Measurements from ENCODE around the gene DRG2. TPM values are rescaled to one million over a fixed set of nuclear protein-coding genes. Genes with fewer than 3 reads are reported as not detected.

Gene DRG2
- total and polyA plus RNA-seq, 7 donors: 23.7 to 33.5 (median 29.7) TPM

GRCh38 chr17:18148586-18148985 is 60.8 kb downstream of the DRG2 start:
- H3K4me1 ChIP-seq: no peaks in the 10 kb centered on the region
- H3K9me3 ChIP-seq: no peaks in the 10 kb centered on the region
- no peak for TF ChIP-seq CTCF (IDR thresholded peaks at IDR 0.05)
- no peaks in the 10 kb centered on the region for H3K27me3 ChIP-seq (ENCODE audit: insufficient read depth in 3 of 3, low read length in 2 of 3)
- intact Hi-C loops (cut with DNase I): loop anchor here in 1 of 2 donors (10.0 kb wide), 1 partner anchor 66 kb away; no protein-coding TSS in a partner anchor
- no peaks in the 10 kb centered on the region for H3K36me3 ChIP-seq (ENCODE audit: insufficient read depth in 1 of 2, low read depth in 1 of 2)
- H3K4me3 ChIP-seq: no peak overlapping the region
- 81 to 84% (median 84%) methylated on average over 7 of the region's 7 CpGs for WGBS, 3 donors
- no peak for DNase-seq
- H3K27ac ChIP-seq: no peak overlapping the region
- no peak for ATAC-seq

GRCh38 chr17:18151290-18151689 is 63.5 kb downstream of the DRG2 start:
- no peaks in the 10 kb centered on the region for H3K27me3 ChIP-seq (ENCODE audit: insufficient read depth in 3 of 3, low read length in 2 of 3)
- intact Hi-C loops (cut with DNase I): no loop called here
- TF ChIP-seq CTCF (IDR thresholded peaks at IDR 0.05): no peak
- no peak overlapping the region for H3K27ac ChIP-seq
- ATAC-seq (no peak), DNase-seq (no peak)
- 83 to 88% (median 87%) methylated on average over 8 to 9 of the region's 9 CpGs for WGBS, 3 donors
- H3K36me3 ChIP-seq (ENCODE audit: insufficient read depth in 1 of 2, low read depth in 1 of 2): no peaks in the 10 kb centered on the region
- no peak overlapping the region for H3K4me3 ChIP-seq
- H3K4me1 ChIP-seq: no peaks in the 10 kb centered on the region
- no peaks in the 10 kb centered on the region for H3K9me3 ChIP-seq

GRCh38 chr17:18155179-18155578 is 67.4 kb downstream of the DRG2 start:
- WGBS, 3 donors: 91 to 94% (median 91%) methylated on average over 14 of the region's 14 CpGs
- intact Hi-C loops (cut with DNase I): no loop called here
- Histone ChIP-seq H3K27ac (no peak overlapping the region), H3K36me3 (ENCODE audit: insufficient read depth in 1 of 2, low read depth in 1 of 2) (no peaks in the 10 kb centered on the region), H3K9me3 (no peaks in the 10 kb centered on the region), H3K4me3 (no peak overlapping the region), H3K4me1 (peaks cover 6% of the 10 kb centered on the region), H3K27me3 (ENCODE audit: insufficient read depth in 3 of 3, low read length in 2 of 3) (no peaks in the 10 kb centered on the region)
- TF ChIP-seq CTCF (IDR thresholded peaks at IDR 0.05): no peak
- DNase-seq (no peak), ATAC-seq (no peak)

- Histone ChIP-seq H3K4me1 (peaks cover 6% of the 10 kb centered on the region), H3K36me3 (ENCODE audit: insufficient read depth in 1 of 2, low read depth in 1 of 2) (no peaks in the 10 kb centered on the region), H3K4me3 (no peak overlapping the region), H3K27me3 (ENCODE audit: insufficient read depth in 3 of 3, low read length in 2 of 3) (no peaks in the 10 kb centered on the region), H3K9me3 (no peaks in the 10 kb centered on the region), H3K27ac (no peak overlapping the region)
- WGBS, 3 donors: 68 to 87% (median 75%) methylated on average over 8 of the region's 8 CpGs
- intact Hi-C loops (cut with DNase I): no loop called here
- TF ChIP-seq CTCF (IDR thresholded peaks at IDR 0.05): no peak
- DNase-seq: no peak
- ATAC-seq: no peak
Measured at GRCh38 chr17:18156171-18156975, 68.6 kb downstream of the DRG2 start.

DNA sequence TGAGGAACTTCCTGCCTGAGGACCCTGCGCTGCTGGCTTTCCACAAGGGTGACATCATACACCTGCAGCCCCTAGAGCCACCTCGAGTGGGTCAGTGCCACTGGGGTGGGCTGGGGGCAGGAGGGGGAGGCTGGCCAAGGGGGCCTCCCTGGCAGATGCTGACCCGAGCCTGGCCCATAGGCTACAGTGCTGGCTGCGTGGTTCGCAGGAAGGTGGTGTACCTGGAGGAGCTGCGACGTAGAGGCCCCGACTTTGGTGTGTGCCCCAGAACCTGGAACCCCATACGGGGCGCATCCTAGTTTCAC is 69.2 kb downstream of the DRG2 start:
- no peak overlapping the region for H3K4me3 ChIP-seq
- H3K27me3 ChIP-seq (ENCODE audit: insufficient read depth in 3 of 3, low read length in 2 of 3): no peaks in the 10 kb centered on the region
- intact Hi-C loops (cut with DNase I): no loop called here
- ATAC-seq (no peak), DNase-seq (no peak)
- H3K9me3 ChIP-seq: no peaks in the 10 kb centered on the region
- no peak for TF ChIP-seq CTCF (IDR thresholded peaks at IDR 0.05)
- no peak overlapping the region for H3K27ac ChIP-seq
- H3K4me1 ChIP-seq: peaks cover 6% of the 10 kb centered on the region
- no peaks in the 10 kb centered on the region for H3K36me3 ChIP-seq (ENCODE audit: insufficient read depth in 1 of 2, low read depth in 1 of 2)
- WGBS, 3 donors: 92 to 95% (median 93%) methylated on average over 10 of the region's 10 CpGs
